ENCODE results near the gene GOLGA8B.
A peak's percentile ranks its signal among the peaks of the same experiment; 100 is the strongest.

GOLGA8B gene

DNA sequence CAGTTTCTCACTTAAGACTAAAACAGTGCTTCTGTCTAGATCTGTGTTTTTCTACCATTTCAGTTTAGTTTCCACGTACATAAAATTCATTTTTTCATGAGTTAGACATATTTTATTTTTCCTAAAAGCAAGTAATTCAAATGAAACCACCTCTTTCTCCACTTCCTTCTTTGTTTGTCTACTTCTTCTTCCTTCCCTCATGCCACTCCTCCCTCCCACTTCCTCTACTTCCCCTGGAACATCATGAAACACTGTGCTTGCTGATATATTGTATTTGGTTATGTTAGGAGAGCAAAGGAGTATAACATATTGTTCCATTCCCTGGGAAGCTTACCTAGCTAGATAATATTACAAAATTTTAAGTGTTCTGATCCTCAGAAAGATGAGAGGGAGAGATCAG, 36.7 kb upstream of the GOLGA8B start:
- H3K4me3 ChIP-seq (ENCODE audit: low read depth, low read length): no peak overlapping the region
- no peak for DNase-seq (ENCODE audit: low read depth)
- TF ChIP-seq, protein P1, sequence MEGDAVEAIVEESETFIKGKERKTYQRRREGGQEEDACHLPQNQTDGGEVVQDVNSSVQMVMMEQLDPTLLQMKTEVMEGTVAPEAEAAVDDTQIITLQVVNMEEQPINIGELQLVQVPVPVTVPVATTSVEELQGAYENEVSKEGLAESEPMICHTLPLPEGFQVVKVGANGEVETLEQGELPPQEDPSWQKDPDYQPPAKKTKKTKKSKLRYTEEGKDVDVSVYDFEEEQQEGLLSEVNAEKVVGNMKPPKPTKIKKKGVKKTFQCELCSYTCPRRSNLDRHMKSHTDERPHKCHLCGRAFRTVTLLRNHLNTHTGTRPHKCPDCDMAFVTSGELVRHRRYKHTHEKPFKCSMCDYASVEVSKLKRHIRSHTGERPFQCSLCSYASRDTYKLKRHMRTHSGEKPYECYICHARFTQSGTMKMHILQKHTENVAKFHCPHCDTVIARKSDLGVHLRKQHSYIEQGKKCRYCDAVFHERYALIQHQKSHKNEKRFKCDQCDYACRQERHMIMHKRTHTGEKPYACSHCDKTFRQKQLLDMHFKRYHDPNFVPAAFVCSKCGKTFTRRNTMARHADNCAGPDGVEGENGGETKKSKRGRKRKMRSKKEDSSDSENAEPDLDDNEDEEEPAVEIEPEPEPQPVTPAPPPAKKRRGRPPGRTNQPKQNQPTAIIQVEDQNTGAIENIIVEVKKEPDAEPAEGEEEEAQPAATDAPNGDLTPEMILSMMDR (IDR thresholded peaks at IDR 0.05; ENCODE audit: low read depth, low read length): no peak
- TF ChIP-seq, protein P2, sequence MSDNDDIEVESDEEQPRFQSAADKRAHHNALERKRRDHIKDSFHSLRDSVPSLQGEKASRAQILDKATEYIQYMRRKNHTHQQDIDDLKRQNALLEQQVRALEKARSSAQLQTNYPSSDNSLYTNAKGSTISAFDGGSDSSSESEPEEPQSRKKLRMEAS (IDR thresholded peaks at IDR 0.05; ENCODE audit: low read depth, low read length): no peak
- no peak for TF ChIP-seq POLR2A (IDR thresholded peaks at IDR 0.05; ENCODE audit: extremely low read depth, insufficient read length)
- TF ChIP-seq MYC (IDR thresholded peaks at IDR 0.05; ENCODE audit: low read depth, low read length): no peak

DNA sequence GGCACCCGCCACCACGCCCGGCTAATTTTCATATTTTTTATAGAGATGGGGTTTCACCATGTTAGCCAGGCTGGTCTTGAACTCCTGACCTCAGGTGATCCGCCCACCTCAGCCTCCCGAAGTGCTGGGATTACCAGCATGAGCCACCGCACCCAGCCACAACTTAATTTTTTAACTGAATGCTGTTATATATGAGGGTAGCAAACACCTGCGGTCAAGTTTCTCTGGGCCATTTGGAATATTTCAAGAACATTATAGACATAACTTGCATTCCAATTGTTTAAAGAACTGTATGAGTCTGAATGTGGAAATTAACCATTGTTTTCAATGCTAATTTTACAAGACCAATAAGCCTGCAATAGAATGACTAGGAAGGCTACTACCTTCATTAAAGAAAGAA, 35.7 kb upstream of the GOLGA8B start:
- no peak overlapping the region for H3K4me3 ChIP-seq (ENCODE audit: low read depth, low read length)
- DNase-seq (ENCODE audit: low read depth): no peak
- TF ChIP-seq, protein P2 (IDR thresholded peaks at IDR 0.05; ENCODE audit: low read depth, low read length): no peak
- TF ChIP-seq MYC (IDR thresholded peaks at IDR 0.05; ENCODE audit: low read depth, low read length): no peak
- TF ChIP-seq POLR2A (IDR thresholded peaks at IDR 0.05; ENCODE audit: extremely low read depth, insufficient read length): no peak
- TF ChIP-seq, protein P1 (IDR thresholded peaks at IDR 0.05; ENCODE audit: low read depth, low read length): no peak

DNA sequence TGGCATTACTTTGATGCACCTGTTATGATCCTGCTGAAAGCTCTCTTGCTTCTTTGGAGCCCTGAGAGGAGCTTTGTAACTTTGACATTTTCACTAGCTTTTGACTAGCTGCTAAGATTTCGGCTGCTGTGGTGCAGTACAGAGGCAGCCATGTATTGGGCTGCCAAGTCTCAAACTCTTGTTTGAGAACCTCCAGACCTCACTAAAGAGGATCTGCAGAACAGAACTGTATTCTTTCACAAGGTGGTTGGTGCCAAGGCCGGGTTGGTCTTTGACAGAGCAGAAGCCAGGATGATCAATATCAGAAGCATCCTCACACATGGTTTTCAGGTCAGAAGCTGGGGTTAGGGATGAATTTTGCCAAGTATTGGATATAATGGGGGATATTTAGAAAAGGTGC, 34.6 kb upstream of the GOLGA8B start:
- no peak overlapping the region for H3K4me3 ChIP-seq (ENCODE audit: low read depth, low read length)
- TF ChIP-seq POLR2A (IDR thresholded peaks at IDR 0.05; ENCODE audit: extremely low read depth, insufficient read length) (no peak), MYC (IDR thresholded peaks at IDR 0.05; ENCODE audit: low read depth, low read length) (no peak)
- TF ChIP-seq, protein P2 (IDR thresholded peaks at IDR 0.05; ENCODE audit: low read depth, low read length): no peak
- TF ChIP-seq, protein P1 (IDR thresholded peaks at IDR 0.05; ENCODE audit: low read depth, low read length): no peak

DNA sequence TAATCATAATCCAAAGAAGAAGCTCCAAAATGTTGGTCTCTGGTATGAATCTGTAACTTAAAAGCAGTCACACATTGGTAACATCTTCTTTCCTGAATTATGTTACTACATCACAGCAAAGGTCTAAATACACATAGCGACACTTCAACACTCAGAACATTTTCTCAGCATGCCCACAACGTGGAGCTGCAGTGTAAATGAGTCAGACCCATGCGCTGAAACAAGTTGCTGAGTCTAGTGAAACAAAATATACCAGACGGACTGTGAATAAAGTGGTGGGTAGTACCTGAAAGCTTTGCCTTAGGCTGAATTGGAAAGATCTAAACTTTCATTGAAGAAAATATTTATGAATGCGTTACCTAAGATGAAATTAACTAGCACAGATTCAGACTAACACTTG, 33.2 kb upstream of the GOLGA8B start:
- DNase-seq (ENCODE audit: low read depth): peak; percentile 12
- H3K4me3 ChIP-seq (ENCODE audit: low read depth, low read length): no peak overlapping the region
- TF ChIP-seq MYC (IDR thresholded peaks at IDR 0.05; ENCODE audit: low read depth, low read length) (no peak), POLR2A (IDR thresholded peaks at IDR 0.05; ENCODE audit: extremely low read depth, insufficient read length) (no peak)
- TF ChIP-seq, protein P2 (IDR thresholded peaks at IDR 0.05; ENCODE audit: low read depth, low read length): no peak
- TF ChIP-seq, protein P1 (IDR thresholded peaks at IDR 0.05; ENCODE audit: low read depth, low read length): no peak

More for the DNA sequence above, 34.6 kb upstream of the GOLGA8B start:
- DNase-seq (ENCODE audit: low read depth): no peak

DNA sequence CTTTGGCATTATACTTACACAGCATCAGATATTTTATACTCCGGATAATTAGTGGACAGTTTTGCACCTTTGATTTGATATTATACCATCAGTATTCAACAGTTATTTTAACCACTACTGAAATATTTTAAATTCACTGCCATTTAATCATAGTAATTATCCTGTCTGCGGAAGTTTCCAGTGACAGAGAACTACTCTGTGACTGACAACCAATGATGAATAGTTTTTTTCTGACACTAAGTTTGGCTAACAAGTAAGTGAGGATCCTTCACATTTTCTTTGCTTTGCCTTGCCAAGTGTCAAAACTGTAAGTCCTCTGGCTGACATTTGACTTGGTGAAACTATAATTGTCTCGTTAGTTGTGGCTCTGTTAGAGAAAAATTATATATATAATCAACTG, 30.5 kb upstream of the GOLGA8B start:
- no peak for DNase-seq (ENCODE audit: low read depth)
- TF ChIP-seq POLR2A (IDR thresholded peaks at IDR 0.05; ENCODE audit: extremely low read depth, insufficient read length) (no peak), MYC (IDR thresholded peaks at IDR 0.05; ENCODE audit: low read depth, low read length) (no peak)
- TF ChIP-seq, protein P2 (IDR thresholded peaks at IDR 0.05; ENCODE audit: low read depth, low read length): no peak
- TF ChIP-seq, protein P1 (IDR thresholded peaks at IDR 0.05; ENCODE audit: low read depth, low read length): no peak
- H3K4me3 ChIP-seq (ENCODE audit: low read depth, low read length): no peak overlapping the region

Data from NB4 (cell line).